Stimulated activated naive CD4-positive, alpha-beta T cell treated with Interleukin-2 at 50 U/mL for 16 hours (primary cell): ENCODE measurements around the gene KHDC4.

ENCODE experiments used
- DNase-seq: peaks from one replicate; lab custom pipeline; 2025; lab: John Stamatoyannopoulos, UW

Gene KHDC4

DNA sequence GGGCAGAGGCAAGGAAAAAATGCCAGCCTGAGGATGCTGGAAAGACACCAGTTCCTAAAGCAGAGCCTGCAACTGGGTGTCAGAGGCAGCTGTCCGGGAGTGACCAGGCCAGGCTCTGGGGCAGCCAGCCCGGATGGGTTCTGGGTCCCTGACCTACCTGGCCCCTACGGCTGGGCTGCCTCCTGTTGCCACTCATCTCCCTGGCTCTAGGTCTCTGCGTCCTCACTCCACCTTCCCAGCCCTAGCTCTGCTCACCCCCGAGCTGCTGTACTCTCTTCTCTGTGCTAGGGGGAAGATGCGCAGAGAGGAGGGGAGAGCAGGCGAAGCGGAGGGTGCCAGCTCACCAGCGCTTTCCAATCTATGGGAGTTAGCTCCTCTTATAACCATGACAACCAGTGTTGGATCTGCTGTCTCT is 35.2 kb upstream of the KHDC4 start:
- no peak for DNase-seq

DNA sequence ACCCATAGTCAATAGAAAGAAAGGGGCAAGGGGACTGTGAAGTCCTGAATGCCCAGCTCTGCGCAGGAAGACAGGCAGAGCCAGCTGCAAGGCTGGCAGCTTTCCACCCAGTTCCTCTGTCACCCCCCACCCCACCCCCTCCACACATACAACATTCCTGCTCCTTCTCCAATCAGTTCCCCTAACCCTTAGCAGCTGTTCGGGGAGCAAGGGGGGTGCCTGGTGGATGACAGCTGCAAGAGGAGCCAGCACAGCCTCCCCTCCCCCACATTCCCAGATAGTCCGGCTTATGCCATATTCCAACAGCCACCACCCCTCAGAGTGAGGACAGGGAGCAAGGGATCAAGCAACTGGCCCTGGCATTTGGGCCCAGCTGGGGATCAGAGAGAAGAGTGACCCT is 34.5 kb upstream of the KHDC4 start:
- no peak for DNase-seq

DNA sequence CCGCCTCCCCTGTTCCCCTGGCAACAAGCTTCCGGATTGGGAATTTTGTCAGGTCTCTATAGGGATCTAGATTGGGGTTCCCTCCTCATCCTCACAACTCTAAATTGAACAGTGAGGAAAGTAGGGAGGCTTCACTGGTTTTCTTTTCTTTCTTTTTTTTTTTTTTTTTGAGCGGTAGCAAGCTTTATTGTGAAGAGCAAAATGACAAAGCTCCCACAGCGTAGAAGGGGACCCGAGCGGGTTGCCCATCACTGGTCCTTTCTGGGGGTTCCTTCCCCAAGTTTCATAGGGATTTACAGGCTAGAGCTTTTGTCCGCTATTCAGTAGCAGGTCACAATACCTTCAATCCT is 33.8 kb upstream of the KHDC4 start:
- no peak for DNase-seq

DNA sequence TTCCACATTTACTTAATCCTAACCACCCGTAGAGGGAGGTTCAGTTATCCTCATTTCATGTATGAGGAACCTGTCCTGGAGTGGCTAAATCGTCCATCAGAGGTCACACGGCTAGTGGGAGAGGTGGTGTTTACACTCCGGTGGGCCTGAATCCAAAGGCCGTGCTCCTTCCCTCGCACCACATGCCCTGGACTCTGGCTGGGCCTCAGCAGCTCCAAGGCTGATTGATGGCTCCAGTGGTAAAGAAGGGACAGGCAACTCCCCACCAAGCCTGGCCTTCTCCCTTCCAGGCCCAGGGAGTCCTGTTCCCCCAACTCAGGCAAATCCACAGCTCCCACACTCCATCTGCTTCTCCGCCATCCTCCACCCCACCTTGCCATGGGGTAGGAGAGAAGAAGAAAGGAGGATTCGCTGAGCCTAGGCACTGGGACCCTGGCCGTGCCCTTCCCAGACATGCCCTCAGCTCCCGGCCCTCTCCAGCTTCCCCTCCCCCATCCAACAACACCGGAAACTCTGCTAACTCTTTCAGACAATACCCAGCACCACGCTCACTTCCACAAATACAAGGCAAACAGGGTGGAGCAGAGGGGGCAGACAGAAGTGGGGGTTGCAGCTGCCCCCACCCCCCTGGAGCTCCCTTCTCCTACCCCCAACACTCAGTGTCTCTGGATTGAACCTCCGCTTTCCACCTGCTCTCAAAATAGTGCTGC is 33.3 kb upstream of the KHDC4 start:
- no peak for DNase-seq

DNA sequence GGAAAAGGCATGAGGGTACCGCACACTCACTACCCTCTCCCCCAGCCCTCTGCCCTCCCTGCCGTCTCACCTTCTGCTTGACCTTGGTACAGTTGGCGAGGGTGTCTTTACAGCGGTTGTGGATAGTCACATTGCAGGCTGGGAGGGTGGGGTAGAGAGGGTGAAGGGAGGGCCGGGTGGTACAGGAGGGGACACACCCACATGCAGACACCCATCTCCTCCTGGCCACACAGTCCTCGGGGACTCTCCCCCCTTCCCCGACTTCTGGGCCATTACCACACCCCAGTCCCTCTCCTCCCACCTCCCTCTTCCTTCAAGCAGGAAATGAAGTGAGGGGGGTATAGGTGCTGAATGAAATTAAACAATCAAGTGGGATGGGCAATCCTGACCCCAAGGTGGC is 32.5 kb upstream of the KHDC4 start:
- DNase-seq: no peak

DNA sequence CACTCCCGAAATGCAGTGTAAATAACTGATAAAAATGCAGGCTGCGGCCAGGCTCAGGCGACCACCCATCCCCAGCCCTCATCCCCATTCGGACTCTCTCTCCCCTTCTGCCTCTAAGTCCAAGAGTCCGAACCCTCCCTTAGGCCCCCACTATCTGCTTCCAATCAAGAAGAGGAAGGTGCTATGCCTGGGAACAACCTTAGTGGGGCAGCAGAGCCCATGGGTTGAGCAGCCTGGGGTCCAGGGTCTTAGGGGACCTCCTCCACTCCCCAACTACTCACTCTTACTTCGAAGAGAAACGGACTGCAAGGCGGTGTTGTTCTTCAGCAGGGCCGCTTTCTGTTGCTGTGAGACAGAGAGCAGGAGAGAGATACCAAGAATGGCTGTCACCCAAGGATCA is 31.9 kb upstream of the KHDC4 start:
- no peak for DNase-seq

DNA sequence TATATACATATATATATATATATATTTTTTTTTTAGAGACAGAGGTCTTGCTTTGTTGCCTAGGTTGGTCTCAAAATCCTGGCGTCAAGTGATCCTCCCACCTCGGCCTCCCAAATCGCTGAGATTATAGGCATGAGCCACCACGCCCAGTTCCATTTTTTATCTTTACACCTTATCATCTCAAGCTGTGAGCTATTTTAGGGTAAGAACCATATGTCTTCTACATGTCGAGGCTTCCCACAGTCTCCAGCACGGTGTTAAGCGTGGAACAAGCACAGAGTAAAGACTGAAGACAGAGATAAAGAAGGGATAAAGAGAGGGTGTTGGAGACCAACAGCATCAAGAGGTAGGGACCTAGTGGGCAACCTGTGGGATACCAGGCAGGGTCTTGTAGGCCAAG is 30.0 kb upstream of the KHDC4 start:
- DNase-seq: no peak

DNA sequence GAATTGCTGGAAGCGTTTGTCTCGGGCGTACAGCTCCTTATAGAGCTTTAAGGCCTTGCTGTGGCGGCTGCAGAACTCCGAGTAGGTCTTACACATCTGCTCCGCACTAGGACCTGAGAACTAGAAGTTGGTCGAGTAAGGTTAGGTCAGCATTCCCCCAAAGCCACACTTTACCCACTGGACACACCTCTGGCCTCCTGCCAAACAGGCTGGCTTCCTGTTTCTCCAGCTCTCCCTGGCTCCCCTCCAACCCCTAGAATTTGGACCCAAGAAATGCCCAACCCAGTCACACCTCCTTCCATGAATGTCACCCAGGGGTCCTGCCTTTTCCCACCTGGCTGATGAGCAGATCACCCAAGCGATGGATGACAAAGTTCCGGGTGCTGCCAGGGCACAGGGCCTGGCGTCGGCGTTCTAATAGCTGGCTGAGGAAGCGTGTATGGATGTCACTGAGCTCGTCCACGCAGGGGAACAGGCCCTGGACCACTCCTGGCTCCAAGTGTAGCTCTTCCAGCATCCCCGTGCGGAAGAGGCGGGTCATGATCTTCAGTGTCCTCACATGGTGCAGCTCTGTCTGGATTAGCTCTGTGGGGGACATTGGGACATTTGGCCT is 28.5 kb upstream of the KHDC4 start:
- DNase-seq: no peak

DNA sequence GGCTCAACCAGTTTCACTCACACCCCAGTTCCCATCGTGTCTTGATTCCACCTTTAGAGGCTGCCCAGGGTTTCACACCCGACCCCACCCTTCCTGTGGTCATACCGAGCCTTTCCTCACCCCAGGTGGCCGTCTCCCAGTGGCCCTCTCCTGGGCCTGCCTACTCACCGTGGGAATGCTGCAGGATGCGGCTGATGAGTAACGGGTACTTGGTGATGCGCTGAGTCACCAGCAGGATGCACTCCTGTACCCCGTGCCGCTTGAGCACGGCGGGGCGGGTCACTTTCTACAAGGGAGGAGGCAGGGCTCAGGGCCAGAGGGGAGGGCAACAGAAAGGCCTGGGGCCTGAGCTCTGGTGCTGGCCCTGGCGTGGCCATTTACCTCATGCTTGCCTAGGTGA is 27.7 kb upstream of the KHDC4 start:
- DNase-seq: no peak

DNA sequence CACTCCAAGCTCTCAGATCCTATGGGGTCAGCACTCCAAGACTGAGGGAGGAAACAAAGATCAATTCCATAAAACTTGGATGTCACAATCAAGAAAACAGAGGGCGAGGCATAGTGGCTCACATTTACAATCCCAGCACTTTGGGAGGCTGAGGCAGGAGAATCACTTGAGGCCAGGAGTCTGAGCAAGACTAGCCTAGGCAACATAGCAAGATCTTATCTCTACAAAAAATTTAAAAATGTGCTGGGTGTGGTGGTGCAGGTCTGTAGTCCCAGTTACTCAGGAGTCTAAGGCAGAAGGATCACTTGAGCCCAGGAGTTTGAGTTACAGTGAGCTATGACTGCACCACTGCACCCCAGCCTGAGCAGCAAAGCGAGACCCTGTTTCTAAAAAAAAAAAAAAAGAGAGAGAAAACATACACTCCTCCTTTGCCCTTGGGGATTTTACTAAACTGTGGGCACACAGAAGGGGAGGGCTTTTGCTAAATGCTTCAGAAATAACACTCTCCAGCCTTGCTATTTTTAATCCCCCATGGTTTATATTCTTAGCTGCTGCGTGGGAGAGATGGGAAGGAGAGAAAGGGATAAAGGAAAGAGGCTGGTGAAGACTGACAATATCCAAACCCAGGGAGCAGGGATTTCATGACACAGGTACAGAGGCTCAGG is 26.0 kb upstream of the KHDC4 start:
- DNase-seq: no peak

DNA sequence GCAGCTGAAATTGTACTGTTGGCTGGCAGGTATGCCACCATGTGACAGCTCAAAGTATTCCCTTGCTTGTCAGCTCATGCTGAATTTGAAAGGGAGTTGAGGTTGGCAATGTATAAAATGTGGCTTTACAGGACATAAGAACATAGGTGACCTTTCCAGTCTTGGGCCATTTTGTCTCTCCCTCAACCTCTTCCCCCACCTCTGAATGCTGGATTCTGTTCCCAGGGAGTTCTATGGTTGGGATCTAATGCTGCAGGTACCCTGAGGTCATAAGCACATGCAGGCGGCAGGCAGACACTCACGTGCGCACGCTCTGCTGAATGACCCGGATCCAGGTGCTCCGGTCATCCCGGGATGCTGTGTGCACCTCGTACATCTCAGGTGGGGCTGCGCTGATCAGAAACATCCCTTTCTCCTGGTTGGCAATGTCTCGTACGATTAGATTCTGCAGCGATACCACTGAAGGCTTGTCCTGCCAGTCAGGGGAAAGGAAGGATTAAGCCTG is 23.2 kb upstream of the KHDC4 start:
- no peak for DNase-seq

DNA sequence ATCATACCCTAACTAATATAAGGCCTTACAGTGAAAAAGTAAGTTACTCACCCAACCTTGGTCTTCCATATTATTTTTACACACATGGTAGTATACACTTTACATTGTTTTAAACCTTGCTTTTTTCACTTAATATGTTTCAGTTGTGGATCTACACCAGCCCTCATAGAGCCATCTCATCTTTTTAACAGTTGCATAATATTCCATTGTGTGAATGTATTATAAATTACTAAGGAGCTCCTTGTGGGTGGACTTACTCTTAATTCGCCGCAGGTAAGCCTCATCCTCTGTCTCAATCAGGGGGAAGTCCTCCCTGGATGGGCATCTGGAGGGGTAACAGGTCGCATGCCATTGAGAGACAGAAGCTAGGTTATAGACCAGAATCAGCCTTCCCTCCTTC is 20.4 kb upstream of the KHDC4 start:
- DNase-seq: no peak

DNA sequence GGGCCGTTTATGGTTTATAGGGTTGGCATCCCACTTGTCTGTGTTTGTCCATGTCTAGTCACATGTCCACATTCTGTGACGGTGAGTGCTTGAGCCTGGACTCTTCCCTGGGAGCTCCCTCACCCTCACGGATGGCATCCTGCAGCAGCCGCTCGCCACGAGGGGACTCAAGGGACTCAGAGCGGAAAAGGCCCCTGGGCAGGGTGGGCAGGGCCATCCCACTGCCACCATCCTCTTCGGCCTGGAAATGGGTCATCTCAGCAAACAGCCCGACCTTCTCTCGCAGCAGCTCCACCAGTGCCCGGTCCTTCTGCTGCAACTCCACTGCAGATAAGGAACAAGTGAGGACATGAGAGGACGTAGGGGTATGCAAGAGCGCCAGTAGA is 18.3 kb upstream of the KHDC4 start:
- no peak for DNase-seq

DNA sequence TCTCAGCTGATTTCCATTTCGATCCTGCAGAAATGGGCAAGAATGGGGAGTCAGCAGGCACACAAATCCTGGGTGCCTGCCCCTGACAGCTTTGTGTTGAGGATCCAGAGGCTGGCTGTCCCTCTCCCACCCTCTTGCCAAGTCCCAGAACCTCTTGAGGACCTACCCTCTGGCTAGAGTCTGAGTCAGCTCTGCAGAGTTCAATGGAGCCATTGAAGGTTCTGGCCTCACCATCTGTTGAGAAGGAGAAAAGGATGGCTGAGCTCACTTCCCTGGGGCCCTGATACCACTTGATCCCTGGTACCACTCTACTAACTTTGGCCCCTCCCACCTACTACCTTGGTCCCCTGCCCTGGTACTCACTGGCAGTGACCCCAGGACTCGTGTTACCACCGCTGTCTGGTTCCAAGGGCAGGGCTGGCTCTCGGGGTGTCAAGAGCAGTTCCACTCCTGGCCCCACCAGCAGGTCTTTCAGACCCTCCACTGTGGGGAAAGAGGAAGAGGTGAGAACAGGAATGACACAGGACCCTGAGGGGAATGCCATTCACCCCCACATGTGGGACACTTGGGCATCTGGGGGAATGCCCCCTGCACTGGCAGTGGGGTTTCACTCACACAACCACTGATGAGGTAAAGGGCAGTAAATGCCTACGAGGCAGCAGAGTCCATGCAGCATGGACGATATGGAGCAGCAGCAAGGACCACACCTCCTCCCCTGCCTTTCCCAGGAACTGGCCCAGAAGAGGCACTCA is 17.7 kb upstream of the KHDC4 start:
- DNase-seq: no peak

DNA sequence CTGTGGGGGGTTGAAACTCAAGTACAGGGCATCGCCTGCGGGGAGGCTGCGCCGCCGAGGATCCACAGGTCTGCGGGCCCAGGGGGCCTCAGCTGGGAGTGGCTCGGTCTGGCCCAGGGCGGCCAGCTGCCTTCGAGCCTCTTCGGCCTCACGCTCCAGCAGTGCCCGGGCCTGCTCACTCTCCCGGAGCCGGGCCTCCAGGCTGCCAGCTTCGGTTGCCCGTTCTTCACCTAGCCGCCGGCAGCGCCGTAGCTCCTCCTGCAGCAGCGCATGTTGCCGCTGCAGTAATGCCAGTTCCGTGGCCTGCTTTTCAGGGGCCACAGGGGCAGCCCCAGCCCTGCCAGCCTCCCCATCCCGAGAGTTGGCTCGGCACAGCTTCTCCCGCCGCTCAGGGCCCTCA is 16.6 kb upstream of the KHDC4 start:
- no peak for DNase-seq

DNA sequence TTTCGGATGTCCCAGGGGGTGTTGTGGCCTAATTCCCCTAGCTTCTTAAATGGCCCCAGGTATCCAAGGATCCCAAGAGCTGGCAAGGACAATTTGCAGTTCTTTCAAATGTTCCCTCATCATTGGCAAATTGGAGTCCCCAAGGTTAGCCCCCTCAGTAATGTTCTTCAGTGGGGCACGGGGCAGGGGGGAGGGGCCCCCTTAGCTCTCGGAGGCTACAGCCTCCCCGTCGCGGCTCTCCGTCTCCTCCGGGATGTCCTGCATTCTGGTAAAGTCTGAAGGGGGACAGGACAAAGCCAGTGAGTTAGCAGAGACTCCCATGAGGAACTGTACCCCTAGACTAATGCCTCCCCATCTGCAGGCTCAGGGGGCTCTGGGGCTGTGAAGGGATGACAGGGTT is 13.5 kb upstream of the KHDC4 start:
- DNase-seq: no peak

DNA sequence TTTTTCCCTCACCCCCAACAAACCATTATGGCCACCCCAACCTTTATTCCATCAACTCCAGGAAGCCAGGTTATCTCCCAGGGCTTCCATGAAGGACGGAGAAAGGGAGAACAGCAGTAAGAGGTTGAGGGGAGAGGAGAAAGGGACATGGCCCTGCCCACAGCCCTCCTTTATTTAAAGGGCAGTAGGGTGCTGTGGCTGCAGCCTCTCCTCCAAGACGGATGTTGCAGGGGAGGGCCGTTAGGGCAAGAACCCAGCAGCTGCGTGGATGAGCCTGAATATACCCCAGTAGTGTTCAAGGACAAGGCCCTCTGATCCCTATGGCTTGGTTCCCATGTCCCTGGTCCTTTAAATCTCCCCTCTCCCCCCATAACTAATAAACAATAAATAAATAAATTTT is 13.1 kb upstream of the KHDC4 start:
- DNase-seq: no peak

DNA sequence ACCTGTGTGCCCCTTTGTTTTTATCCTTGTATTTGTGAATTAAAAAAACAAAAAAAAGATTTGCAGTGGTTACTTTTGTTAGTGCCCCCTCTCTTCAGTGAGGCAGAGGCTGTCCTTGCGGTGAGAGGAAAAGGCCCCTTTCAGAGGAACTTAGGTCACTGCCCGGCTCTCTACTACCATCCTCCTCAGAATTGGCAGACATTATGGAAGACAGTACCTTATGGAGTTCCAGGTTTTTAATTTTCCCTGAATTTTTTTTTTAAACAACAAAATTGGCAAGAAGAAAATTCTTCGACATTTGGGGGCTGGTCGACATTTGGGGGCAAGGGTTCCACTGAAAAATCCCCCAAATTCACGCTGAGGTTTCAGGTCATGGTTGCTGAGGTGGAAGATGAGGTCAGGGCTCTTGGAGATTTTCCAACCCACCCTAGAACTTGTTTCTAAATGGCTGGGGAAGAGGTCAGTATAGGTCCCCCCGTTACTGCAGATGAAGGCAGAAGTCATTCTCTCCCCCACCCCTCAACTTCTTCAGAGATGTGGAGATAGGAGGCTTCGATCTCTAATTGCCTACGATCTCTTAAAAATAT is 12.5 kb upstream of the KHDC4 start:
- DNase-seq: no peak

DNA sequence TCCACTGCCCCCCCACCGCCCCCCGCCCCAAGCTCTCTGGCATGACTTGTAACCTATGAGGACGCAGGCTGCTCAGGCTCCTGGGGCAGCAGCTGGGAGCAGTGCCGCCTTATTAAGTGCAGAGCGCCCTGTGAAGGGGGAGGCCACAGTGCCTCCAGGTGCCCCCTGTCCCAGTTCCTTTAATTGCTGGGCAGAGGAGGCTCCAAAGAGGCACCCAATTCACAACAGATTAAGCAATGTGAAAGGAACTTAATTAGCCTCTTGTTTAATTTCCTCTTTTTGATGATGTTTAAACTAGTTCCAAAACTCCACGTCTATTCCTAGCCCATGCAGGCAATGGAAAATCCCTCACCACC is 10.2 kb upstream of the KHDC4 start:
- no peak for DNase-seq

DNA sequence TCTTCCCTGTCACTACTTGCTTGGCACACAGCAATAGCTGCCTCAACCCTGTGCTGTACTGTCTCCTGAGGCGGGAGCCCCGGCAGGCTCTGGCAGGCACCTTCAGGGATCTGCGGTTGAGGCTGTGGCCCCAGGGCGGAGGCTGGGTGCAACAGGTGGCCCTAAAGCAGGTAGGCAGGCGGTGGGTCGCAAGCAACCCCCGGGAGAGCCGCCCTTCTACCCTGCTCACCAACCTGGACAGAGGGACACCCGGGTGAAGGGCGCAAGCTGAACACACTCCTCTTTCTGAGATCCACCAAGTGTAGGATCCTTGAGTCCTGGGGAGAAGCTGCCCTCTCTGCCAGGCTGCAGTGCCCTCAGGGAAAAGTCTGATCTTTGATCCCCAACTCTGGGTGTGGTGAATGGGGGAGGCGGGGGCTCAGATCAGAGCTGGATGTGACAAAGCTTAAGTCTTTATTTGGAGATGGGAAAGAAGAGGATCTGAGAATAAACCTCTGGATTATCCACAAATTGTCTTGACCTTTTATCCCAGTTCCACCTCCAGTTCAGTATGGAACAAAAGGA is 8.4 kb upstream of the KHDC4 start:
- no peak for DNase-seq

DNA sequence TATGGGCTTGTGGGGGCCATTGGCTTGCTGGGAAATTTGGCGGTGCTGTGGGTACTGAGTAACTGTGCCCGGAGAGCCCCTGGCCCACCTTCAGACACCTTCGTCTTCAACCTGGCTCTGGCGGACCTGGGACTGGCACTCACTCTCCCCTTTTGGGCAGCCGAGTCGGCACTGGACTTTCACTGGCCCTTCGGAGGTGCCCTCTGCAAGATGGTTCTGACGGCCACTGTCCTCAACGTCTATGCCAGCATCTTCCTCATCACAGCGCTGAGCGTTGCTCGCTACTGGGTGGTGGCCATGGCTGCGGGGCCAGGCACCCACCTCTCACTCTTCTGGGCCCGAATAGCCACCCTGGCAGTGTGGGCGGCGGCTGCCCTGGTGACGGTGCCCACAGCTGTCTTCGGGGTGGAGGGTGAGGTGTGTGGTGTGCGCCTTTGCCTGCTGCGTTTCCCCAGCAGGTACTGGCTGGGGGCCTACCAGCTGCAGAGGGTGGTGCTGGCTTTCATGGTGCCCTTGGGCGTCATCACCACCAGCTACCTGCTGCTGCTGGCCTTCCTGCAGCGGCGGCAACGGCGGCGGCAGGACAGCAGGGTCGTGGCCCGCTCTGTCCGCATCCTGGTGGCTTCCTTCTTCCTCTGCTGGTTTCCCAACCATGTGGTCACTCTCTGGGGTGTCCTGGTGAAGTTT is 7.8 kb upstream of the KHDC4 start:
- no peak for DNase-seq
